Ovary (tissue), 9 donors: ENCODE results near the gene WNT6. TPM values are rescaled to one million over a fixed set of nuclear protein-coding genes. Genes with fewer than 3 reads are reported as not detected.

Source experiments
- DNase-seq, 5 donors: peaks; one replicate each; pipeline ENCODE4 v3.0.0-alpha.2; 2019 to 2020
- H3K27ac ChIP-seq, 2 donors: fragments of 200-600 bp; one replicate each; pipeline versions ENCODE4 v1.5.1 to v1.8.0; 2019 to 2022
- H3K27me3 ChIP-seq: fragments of 200-600 bp; one replicate; pipeline ENCODE4 v1.8.0; 2022
- H3K36me3 ChIP-seq: fragments of 200-600 bp; sonication (generic); one replicate; pipeline ENCODE4 v1.5.1; 2019
- H3K4me1 ChIP-seq: one replicate; pipeline ENCODE4 v1.8.1; 2013; ENCODE audit warnings: mild to moderate bottlenecking, moderate library complexity; ENCODE audit not compliant: insufficient read depth
- H3K4me3 ChIP-seq: fragments of 200-600 bp; sonication (generic); one replicate; pipeline ENCODE4 v1.5.1; 2017
- H3K9me3 ChIP-seq, 2 donors: fragments of 200-600 bp in 1 of 2; sonication (generic) in 1 of 2; one replicate each; pipeline versions ENCODE4 v1.5.1 to v1.8.1; 2013 to 2019; ENCODE audit warnings: mild to moderate bottlenecking in 1 of 2, moderate library complexity in 1 of 2
- CTCF ChIP-seq, 3 donors: fragments of 450-650 bp in 2 of 3; fragments of 200-600 bp in 1 of 3; IDR thresholded peaks; one replicate each; pipeline versions ENCODE4 v1.5.1 to v1.8.0; 2016 to 2022; ENCODE audit warnings: antibody characterized with exemption in 3 of 3, mild to moderate bottlenecking in 1 of 3
- EP300 ChIP-seq: sonication (generic); formaldehyde crosslinking; IDR thresholded peaks from one replicate; pipeline ENCODE4 v1.6.1; 2017; ENCODE audit warnings: antibody characterized with exemption
- POLR2A ChIP-seq: fragments of 450-650 bp; IDR thresholded peaks from one replicate; pipeline ENCODE4 v1.6.1; 2017; ENCODE audit warnings: antibody characterized with exemption, mild to moderate bottlenecking, moderate library complexity
- WGBS, 3 donors: extraction: QIAGEN DNeasy Blood & Tissue Kit in 1 of 3; methylation state at CpG; one replicate each; pipeline versions ENCODE4 v1.1.5 to v1.1.7; 2013 to 2017; 5-methylcytosine and 5-hydroxymethylcytosine counted together
- intact Hi-C, 4 donors: fragments of 100-400 bp; cut with DNase I; formaldehyde crosslinking; loops; one replicate each; pipeline versions ENCODE4 v1.11.0 to v1.15.1; 2022 to 2023
- polyA plus RNA-seq, 2 donors: library from polyadenylated mRNA; stranded (reverse); fragments of 200-250 nt in 1 of 2; fragments of 350-450 nt in 1 of 2; fragmentation: Illumina TruSeq in 1 of 2; extraction: RNeasy Lipid Tissue Mini Kit (QIAGEN cat#74804) in 1 of 2; gene quantifications; one replicate each; pipeline ENCODE4 v1.2.3, GENCODE V29; 2013 to 2014
- total RNA-seq, 7 donors: library from RNA; depleted of rRNA in 2 of 7; stranded (reverse); fragments of >200 nt in 2 of 7; fragmentation: NEBNext Ultra II Directional in 3 of 7; extraction: Animal tissue kit (Norgen Biotek cat#: 25700) in 3 of 7; gene quantifications; one replicate each; pipeline versions ENCODE4 v1.1.0 to v1.2.4, GENCODE V29; 2016 to 2023
- donor health status: DM: no; HTN: no; CAD: no; lungs with moderate emphysema.
- donor health status: DM: no; HTN: no; CAD: no.
- donor health status: Bipolar disorder and iron deficiency.
- donor health status: DM: yes; HTN: yes; CAD: no.
- donor health status: DM: no; HTN: no; CAD: no.
- donor health status: DM: yes; HTN: yes; CAD: no.

The WNT6 gene
- total and polyA plus RNA-seq, 9 donors, result 0.13 to 4.5 (median 2.0) TPM

GRCh38 chr2:218884519-218884918, 24.9 kb downstream of the WNT6 start:
- no peaks in the 10 kb centered on the region for H3K4me1 ChIP-seq
- 90 to 98% (median 97%) methylated on average over 2 of the region's 2 CpGs for WGBS, 3 donors
- TF ChIP-seq EP300 (no peak), CTCF (IDR thresholded peaks at IDR 0.05) (no peak), POLR2A (no peak)
- no peaks in the 10 kb centered on the region for H3K9me3 ChIP-seq
- no peaks in the 10 kb centered on the region for H3K27me3 ChIP-seq
- H3K4me3 ChIP-seq, result no peak overlapping the region
- DNase-seq, result no peak
- no peaks in the 10 kb centered on the region for H3K36me3 ChIP-seq
- H3K27ac ChIP-seq, result no peak overlapping the region
- intact Hi-C loops, result no loop called here

DNA sequence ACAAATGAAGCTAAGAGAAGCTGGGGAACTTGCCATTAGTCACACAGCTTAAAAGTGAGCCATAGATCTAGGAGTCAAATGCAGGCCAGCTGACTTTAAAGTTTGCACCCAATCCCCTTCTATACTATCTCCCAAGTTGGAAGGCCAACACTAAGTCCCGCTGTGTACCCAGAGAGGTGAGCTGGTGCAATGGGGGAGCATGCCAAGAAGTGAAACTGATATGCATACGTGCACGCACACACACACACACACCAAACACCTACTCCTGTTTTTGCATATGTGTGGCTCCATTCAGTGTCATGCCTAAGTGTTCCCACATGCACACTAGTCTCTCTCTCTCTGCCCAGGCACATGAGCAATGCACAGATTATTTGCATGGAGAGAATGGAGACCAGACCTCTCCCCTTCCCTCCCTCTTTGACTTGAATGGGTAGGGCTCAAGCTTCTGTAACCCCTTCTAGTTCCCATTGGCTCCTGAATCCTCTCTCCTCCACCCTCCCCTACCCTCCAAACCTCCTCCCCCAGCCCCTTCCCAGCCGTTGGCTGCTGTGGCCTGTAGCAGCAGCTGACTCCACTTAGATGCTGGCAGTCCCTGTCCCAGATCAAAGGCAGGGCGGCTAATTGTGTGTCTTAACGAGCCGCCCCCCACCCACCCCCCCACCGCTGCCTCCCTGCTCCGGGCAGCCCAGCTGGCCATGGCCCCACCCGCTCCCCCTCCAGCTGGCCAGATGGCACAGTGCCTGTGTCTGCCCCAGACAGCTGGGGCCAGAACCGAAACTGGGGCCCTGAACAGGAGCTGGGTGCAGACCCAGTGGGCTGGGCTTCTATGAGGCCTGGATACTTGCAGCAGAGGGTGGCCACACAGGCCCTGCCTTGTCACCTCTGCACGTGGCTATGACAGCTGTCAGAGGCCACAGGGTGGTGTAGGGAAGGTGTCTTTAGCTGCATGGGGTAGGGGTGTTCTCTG, 26.7 kb downstream of the WNT6 start:
- Histone ChIP-seq H3K9me3 (no peaks in the 10 kb centered on the region), H3K4me1 (no peaks in the 10 kb centered on the region), H3K4me3 (no peak overlapping the region), H3K27ac (no peak overlapping the region), H3K27me3 (no peaks in the 10 kb centered on the region), H3K36me3 (no peaks in the 10 kb centered on the region)
- 31 to 43% (median 35%) methylated on average over 11 to 12 of the region's 12 CpGs for WGBS, 3 donors
- intact Hi-C loops, result no loop called here
- TF ChIP-seq EP300 (no peak), CTCF (IDR thresholded peaks at IDR 0.05) (no peak), POLR2A (no peak)
- peak in 3 of 5 donors; percentile 37 to 49 (median 40) for DNase-seq

- Histone ChIP-seq H3K27me3 (no peaks in the 10 kb centered on the region), H3K36me3 (no peaks in the 10 kb centered on the region), H3K27ac (no peak overlapping the region), H3K9me3 (no peaks in the 10 kb centered on the region), H3K4me1 (no peaks in the 10 kb centered on the region), H3K4me3 (no peak overlapping the region)
- TF ChIP-seq POLR2A (no peak), CTCF (IDR thresholded peaks at IDR 0.05) (no peak), EP300 (no peak)
- intact Hi-C loops, result no loop called here
- peak in 1 of 5 donors; percentile 2 for DNase-seq
- WGBS, 3 donors, result 76 to 83% (median 79%) methylated on average over 3 of the region's 3 CpGs
Measured at GRCh38 chr2:218887079-218887478, 27.5 kb downstream of the WNT6 start.

DNA sequence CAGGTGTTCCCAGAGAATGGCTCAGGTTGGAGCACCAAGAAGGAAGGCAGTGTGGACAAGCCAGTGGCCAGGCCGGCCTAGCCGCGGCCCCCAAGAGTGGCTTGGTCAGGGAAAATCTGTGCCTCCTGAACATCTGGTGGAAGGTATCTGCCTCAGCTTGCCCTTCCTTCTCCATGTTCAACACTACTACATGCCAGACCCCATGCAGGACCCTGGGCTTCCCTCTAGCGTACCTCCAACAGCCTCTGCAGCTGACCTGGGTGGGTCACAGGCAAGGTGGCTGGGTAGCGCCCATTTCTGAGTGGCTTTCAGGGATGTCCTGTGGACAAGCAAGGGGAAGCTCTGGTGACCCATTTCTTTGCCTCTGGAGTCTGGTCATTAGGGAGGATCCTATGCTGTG, 28.7 kb downstream of the WNT6 start:
- Histone ChIP-seq H3K9me3 (no peaks in the 10 kb centered on the region), H3K4me3 (no peak overlapping the region), H3K27me3 (no peaks in the 10 kb centered on the region), H3K4me1 (peaks cover 1% of the 10 kb centered on the region), H3K27ac (no peak overlapping the region), H3K36me3 (no peaks in the 10 kb centered on the region)
- intact Hi-C loops, result no loop called here
- WGBS, 3 donors, result 89 to 96% (median 90%) methylated on average over 5 of the region's 5 CpGs
- DNase-seq, result no peak
- TF ChIP-seq CTCF (IDR thresholded peaks at IDR 0.05), result no peak
- no peak for TF ChIP-seq EP300
- no peak for TF ChIP-seq POLR2A
